GM19351 (cell line): ENCODE measurements around the gene ARL8B.
A peak's percentile ranks its signal among the peaks of the same experiment; 100 is the strongest.
"Not testable (repeated sequence)": the region's sequence is repeated elsewhere in the genome, so short reads cannot be mapped to it uniquely, and the experiment has no call there.

ENCODE experiments used
- ATAC-seq: cut with Tn5 transposase; IDR thresholded peaks from one replicate; pipeline ENCODE4 v1.9.1; 2021; ENCODE audit warnings: mild to moderate bottlenecking, moderate library complexity; ENCODE audit not compliant: unreplicated experiment

The ARL8B gene

GRCh38 chr3:5106933-5107334 is 15.2 kb upstream of the ARL8B start:
- ATAC-seq = not testable (repeated sequence)

GRCh38 chr3:5110337-5110736 is 11.8 kb upstream of the ARL8B start:
- no peak for ATAC-seq

DNA sequence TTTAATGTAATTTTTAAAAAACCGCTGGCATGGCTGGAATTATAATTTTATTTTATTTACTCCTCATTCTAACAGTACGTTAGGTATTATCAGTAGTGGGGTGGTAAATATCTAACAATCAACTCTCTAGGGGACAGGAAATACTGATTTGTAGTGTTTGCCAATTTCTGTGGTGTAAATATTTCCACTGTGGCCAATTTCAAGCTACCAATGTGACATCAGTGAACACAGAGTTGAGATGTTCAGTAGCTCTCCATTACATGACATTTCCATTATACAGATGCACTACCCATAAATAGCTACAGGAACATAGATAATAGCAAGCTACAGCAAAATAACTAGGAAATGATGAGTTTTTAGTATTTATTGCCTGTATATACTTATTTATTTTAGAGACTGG is 10.0 kb upstream of the ARL8B start:
- peak; percentile 72 for ATAC-seq

GRCh38 chr3:5113726-5114125 is 8.4 kb upstream of the ARL8B start:
- not testable (repeated sequence) for ATAC-seq

DNA sequence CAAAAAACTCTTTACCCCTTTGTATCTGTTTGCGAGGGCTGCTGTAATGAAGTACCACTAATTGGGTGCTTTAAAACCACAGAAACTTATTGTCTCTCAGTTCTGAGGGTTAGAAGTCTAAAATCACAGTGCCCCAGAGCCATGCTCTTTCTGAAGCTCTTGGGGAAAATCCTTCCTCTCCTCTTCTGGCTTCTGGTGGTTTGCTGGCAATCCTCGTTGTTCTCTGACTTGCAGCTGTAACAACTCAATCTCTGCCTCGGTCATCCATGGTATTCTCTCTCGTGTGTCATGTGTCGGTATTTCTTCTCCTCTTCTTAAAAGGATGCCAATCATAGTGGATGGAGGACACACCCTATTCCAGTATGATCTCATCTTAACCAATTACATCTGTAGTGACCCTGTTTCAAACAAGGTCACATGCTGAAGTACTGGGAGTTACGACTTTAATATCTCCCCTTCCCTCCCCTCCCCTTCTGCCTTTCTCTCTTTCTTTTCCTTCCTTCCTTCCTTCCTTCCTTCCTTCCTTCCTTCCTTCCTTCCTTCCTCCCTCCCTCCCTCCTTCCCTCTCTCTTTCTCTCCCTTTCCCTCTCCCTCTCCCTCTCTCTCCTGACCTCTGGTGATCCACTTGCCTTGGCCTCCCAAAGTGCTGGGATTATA is 6.5 kb upstream of the ARL8B start:
- ATAC-seq = peak; percentile 60

- ATAC-seq = no peak
Observed at GRCh38 chr3:5116538-5116937, 5.6 kb upstream of the ARL8B start.

- no peak for ATAC-seq
Observed at GRCh38 chr3:5120446-5120845, 1.6 kb upstream of the ARL8B start.

- peak; percentile 5 for ATAC-seq
Observed at GRCh38 chr3:5122741-5123706, 932 bp downstream of the ARL8B start.

- no peak for ATAC-seq
Observed at GRCh38 chr3:5123937-5124336, 1.8 kb downstream of the ARL8B start.

DNA sequence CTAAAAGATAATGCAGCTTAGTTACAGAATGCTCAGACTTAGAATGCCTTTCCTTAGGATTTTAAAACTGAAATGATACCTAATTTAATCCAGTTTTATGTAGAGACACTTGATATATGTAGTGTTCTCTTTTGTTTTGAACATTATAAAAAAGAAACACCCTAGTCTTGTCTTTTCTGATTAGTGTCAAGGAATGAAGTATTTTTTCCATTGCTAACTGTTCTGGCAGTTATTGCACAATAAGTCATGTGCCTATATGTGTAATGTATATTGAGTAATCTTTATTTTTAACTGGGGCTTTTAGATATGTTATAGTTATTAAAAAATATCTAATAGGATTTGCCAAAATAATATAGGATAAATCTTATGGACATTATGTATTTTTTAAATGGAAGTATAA is 4.5 kb downstream of the ARL8B start:
- ATAC-seq = no peak

DNA sequence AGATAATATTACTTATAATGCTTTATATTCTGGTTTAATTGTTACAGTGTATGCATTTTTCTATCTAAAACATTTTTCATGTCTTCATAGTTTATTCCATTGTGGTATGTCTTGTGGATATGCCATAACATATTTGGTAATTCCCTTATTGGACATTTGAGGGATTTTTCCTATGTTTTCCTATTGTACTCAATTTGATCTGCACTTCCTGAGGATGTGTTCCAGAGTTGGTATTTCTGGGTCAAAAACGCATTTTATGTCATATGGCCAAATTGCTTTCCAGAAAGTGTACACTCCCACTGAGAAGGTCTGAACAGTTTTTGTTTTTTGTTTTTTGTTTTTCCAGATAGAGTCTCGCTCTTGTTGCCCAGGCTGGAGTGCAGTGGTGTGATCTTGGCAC is 6.8 kb downstream of the ARL8B start:
- ATAC-seq = no peak

DNA sequence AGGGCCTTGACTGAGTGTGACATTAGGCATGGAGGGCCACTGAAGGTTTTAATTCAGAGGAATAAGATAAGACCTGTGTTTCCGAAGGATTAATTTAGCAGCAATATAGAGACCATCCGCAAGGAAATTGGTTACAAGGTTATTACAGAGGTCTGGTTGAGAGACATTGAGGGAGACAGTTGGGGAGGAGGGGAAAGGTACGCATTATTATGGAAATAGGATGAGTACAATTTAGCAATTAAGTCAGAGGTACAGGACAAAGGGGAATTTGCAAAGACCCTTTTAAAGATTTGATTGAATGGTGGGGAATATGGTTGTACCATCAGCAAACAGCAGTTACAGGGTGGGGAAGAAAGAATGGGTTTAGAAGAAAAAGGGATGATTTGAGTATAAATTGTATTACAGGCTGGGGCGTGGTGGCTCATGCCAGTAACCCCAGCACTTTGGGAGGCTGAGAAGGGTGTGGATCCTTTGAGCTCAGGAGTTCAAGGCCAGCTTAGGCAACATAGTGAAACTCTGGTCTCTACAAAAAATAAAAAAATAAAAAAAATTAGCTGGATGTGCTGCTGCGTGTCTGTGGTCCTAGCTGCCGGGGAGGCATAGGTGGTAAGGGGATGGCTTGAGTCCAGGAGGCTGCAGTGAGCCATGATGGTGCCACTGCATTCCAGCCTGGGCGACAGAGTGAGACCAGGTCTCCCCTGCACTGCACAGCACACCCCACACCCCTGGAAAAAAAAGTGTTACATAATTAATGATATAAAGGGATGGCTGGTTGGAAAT is 11.3 kb downstream of the ARL8B start:
- ATAC-seq = no peak

DNA sequence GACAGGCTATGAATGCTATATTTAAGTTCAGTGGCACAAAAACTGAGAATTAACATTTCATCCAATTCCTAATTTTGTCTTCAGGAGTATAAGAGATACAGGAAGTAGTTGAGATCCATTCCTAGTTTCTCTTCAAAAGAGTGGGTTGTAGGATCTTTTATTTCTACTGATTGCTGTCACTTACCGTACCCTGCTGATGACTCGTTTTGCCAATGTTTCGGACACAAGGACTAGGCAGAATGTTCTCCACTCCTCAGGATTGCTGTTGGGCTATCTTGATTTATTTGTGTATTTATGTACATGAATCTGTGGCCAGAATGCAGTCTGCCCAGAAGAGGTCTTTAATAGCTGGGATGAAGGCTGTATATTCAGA is 11.9 kb downstream of the ARL8B start:
- ATAC-seq = no peak

DNA sequence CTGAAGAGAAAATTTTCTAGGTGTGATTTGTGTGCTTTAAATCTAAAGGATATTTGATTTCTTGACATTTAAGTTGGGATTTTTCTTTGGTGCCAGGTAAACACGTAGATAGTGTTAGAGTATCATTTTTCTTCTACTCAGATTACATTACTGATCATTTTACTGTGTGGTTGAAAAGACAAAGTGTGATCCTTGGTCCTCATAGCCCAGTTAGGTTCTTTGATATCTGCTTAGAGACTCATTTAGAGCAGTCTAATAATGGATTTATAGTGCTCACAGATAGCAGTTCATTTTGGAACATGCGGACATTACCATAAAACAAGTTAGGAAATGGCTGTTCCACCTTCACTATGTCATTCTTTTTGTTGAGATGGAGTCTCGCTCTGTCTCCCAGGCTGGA is 12.4 kb downstream of the ARL8B start:
- ATAC-seq = no peak

DNA sequence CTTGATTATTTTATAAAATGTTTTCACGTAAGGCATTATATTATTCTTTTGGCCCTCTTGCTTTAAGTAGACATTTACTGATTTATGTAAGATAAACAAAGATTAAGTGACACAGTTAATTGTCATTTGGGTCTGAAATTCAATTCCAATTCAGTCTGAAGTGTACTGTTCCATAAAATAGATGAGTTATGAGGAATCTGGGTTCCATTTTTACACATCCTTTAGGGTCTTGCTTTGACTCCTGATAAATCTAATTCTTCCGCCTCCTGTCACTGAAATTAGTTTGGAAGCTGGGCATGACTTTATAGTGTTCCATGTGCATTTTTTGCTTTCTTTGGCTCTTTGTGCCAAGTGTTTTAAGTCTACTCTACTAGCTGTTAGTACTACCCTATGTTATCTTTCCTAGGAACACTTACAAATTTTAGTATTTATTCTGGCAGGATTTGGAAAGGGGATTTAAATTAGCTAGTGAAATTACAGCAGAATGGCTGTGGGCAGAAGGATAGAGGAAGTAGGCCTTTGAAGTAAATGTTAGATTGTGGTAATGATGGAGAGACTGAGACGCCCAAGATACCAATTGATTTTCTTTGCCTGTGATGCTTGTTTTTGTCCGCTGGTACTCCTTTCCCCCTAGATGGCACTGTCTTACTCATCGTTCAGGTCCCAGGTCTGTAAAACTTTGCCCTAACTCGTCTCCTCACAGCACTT is 14.3 kb downstream of the ARL8B start:
- ATAC-seq = peak; percentile 73

- peak; percentile 19 for ATAC-seq
Observed at GRCh38 chr3:5136919-5137429, 14.9 kb downstream of the ARL8B start.

DNA sequence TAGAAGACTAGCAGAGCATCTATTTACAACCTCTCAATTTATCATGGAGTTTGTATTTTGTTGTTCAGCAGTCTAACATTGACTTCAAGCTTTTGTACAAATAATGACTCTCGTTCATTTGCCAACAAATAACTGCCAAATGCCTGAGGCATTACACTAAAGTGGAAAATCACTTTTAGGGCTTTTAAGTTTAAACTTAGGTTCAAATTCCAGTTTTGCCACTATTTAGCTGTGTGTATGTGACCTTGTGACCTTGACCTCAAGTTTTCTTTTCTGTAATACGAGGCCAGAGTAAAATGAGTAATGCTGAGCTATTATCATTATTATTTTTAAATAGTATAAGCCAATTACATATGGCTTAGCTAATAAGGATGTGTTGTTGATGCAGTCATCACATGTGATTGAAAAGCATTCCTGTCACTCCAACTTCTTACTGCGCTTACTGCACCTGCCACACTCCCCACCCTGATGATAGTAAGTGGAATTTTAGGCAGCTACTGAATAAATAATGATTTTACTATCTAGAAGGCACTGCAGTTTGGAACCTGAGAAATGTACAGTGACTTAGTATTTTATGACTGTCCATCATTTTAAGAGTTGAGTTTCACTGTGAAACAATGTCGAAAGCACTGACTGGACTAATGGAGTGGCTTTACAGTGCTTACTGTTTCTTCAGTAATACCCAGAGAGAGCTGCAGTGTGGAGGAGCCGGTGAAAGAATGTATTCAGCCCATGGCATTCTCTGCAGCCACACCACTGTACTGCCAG is 16.3 kb downstream of the ARL8B start:
- peak; percentile 24 for ATAC-seq

- ATAC-seq = peak; percentile 31
Observed at GRCh38 chr3:5140230-5140621, 18.1 kb downstream of the ARL8B start.

DNA sequence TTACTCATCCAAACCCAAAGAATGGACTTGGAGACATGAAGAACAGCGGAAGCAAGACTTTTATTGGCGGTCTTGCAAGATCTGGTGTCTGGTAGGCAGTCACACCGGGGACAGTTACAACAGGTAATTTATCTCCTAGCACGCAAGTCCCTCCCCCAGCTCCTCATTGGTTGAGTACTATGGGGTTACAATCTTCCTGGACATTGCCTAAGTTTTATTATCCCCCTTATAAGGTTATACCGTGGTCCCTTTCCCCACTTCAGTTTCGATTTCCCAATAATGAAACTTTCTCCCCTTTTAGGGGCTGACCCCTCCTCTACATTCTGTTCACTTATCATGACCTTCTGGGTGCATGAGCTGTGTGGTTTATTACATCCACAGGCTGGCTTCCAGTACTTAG is 18.7 kb downstream of the ARL8B start:
- ATAC-seq = no peak

DNA sequence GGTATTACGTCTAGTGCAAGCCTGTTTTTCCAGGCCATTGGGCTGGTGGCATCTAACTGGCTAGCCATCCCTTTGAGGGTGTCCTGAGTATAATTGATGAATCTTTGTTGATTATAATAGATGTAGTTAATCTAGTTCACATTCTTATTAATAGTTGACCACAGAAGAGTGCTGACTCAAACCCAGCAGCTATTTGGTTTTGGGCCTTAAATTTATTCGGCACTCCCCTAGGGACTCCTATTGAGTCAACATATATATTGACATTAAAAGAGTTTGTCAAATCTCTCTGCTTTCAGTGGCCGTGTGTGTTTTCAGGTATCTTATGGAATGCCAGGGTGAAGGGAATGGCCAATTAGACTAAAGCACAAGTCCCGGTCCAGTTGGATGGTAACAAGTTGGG is 19.7 kb downstream of the ARL8B start:
- no peak for ATAC-seq
